ENCODE measurements around the gene MYT1.
"Not testable (repeated sequence)": the region's sequence is repeated elsewhere in the genome, so short reads cannot be mapped to it uniquely, and the experiment has no call there.

The MYT1 gene

DNA sequence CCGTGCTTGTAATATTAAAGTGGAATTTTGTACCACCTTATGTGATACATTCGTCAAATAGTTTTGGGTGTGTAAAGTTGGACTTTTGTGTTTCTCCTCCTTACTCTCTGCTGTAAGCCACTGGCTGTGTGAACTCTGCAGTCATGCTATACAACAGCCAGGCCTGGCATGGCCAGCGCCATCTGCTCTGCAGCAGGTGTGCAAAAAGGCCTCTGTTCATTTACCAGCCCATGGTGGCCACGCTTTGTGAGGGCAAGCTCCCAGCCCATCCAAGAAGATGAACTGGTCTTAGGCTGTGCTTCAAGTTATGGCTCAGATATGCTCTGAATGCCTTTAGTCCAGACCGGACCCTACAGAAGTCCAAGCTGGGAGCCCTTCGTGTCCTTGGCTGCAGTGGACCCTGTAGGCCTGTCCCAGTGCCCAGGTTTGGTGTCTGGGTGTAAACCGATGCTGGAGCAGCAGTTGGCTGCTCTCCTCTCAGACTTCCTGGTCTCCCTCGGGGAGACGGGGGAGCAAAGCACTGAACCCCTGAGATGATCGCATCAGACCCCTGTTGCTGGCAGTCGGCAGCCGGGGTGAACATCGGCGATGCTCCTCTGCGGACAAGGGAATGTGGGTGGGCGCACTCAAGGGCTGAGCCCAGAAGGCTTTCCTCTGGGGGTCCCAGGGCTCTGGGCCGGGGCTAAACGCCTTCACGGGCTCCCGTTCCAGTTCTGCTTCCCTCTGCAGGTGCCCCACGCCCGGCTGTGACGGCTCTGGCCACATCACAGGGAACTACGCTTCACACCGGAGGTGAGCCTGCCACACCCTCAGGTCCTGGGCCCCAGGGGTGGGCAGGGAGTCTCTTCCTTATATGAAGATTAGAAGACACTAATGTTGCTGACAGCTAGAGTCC, 62.7 kb downstream of the MYT1 start:
- peak overlapping the region; percentile 31 for H3K4me3 Mint-ChIP-seq
- H3K4me1 Mint-ChIP-seq (ENCODE audit: low read depth) = peaks cover 26% of the 10 kb centered on the region
- H3K27me3 Mint-ChIP-seq = no peaks in the 10 kb centered on the region
- H3K9me3 Mint-ChIP-seq (ENCODE audit: low read depth) = no peaks in the 10 kb centered on the region
- H3K27ac Mint-ChIP-seq = no peak overlapping the region
- no peaks in the 10 kb centered on the region for H3K36me3 Mint-ChIP-seq

DNA sequence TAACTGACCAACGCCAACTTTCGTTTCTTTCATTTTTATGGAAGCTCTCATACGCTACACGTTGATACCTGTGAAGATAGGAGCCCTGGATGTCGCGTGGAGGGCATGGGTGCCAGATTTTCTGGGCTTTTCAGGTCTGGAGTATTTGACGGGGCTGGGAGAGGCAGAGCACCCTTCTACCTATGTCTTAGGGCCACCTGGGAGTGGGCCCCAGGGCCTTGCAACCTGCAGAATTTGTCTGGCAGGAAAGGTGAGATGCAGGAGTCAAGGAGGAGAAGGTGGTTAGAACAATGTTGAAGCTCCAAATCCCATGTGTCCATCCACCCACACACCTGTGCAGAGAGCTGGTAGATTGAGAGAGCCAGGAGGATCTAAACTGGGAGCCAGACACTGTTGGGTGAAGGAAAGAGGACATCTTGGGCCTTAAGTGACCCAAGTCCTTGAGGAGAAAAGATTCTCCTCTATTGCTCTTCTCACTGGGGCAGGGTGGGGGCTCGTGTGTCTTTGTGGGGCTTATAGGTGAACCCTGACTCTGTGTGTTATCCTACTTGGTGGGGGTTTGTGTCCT, 63.9 kb downstream of the MYT1 start:
- Mint-ChIP-seq H3K4me3 (no peak overlapping the region), H3K4me1 (ENCODE audit: low read depth) (peaks cover 30% of the 10 kb centered on the region), H3K27ac (peak overlapping the region; percentile 59), H3K9me3 (ENCODE audit: low read depth) (no peaks in the 10 kb centered on the region), H3K27me3 (no peaks in the 10 kb centered on the region), H3K36me3 (no peaks in the 10 kb centered on the region)

GRCh38 chr20:64228751-64229506, 64.7 kb downstream of the MYT1 start:
- Mint-ChIP-seq H3K27me3 (no peaks in the 10 kb centered on the region), H3K27ac (no peak overlapping the region), H3K9me3 (ENCODE audit: low read depth) (no peaks in the 10 kb centered on the region), H3K4me3 (no peak overlapping the region), H3K36me3 (no peaks in the 10 kb centered on the region), H3K4me1 (ENCODE audit: low read depth) (peaks cover 36% of the 10 kb centered on the region)

GRCh38 chr20:64229507-64230061, 65.3 kb downstream of the MYT1 start:
- no peaks in the 10 kb centered on the region for H3K36me3 Mint-ChIP-seq
- H3K27me3 Mint-ChIP-seq = no peaks in the 10 kb centered on the region
- H3K9me3 Mint-ChIP-seq (ENCODE audit: low read depth) = no peaks in the 10 kb centered on the region
- H3K27ac Mint-ChIP-seq = no peak overlapping the region
- peaks cover 32% of the 10 kb centered on the region for H3K4me1 Mint-ChIP-seq (ENCODE audit: low read depth)
- H3K4me3 Mint-ChIP-seq = no peak overlapping the region

DNA sequence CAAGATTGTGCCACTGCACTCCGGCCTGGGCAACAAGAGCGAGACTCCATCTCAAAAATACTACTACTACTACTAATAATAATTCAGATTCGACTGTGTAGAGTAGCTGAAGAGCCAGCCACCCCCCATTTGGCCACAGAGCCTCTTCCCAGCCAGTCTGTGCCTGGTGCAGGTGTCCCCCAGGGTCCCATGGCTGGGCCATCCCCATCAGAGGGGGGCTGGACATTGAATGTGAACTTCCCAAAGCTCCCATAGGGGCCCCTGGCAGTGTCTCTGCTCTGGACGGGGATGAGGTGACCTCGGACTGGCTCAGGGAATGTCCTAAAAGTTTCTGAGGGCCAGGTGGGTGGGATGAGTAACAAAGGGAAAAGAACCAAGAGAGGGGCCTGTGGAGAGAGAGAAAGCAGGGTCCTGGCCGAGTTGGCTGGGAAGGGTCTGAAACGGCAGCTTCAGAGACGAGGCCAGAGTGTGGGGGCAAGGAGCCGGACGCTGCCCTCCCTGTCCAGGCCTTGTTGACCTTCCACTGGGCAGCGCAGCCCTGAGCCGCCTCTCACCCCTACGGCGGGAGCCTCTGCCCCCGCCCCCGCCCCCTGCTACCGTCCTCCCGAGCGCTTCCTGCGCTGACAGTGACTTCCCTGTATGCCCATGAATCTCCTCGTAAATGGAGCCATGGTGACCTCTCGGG, 66.4 kb downstream of the MYT1 start:
- no peaks in the 10 kb centered on the region for H3K9me3 Mint-ChIP-seq (ENCODE audit: low read depth)
- H3K27me3 Mint-ChIP-seq = no peaks in the 10 kb centered on the region
- no peak overlapping the region for H3K27ac Mint-ChIP-seq
- no peaks in the 10 kb centered on the region for H3K36me3 Mint-ChIP-seq
- H3K4me3 Mint-ChIP-seq = no peak overlapping the region
- peaks cover 31% of the 10 kb centered on the region for H3K4me1 Mint-ChIP-seq (ENCODE audit: low read depth)

GRCh38 chr20:64231621-64232550, 67.6 kb downstream of the MYT1 start:
- Mint-ChIP-seq H3K27me3 (no peaks in the 10 kb centered on the region), H3K9me3 (ENCODE audit: low read depth) (no peaks in the 10 kb centered on the region), H3K4me1 (ENCODE audit: low read depth) (peaks cover 21% of the 10 kb centered on the region), H3K4me3 (no peak overlapping the region), H3K27ac (no peak overlapping the region), H3K36me3 (no peaks in the 10 kb centered on the region)

GRCh38 chr20:64232794-64233193, 68.5 kb downstream of the MYT1 start:
- no peak overlapping the region for H3K27ac Mint-ChIP-seq
- H3K4me1 Mint-ChIP-seq (ENCODE audit: low read depth) = peaks cover 16% of the 10 kb centered on the region
- H3K9me3 Mint-ChIP-seq (ENCODE audit: low read depth) = no peaks in the 10 kb centered on the region
- no peaks in the 10 kb centered on the region for H3K27me3 Mint-ChIP-seq
- no peak overlapping the region for H3K4me3 Mint-ChIP-seq
- H3K36me3 Mint-ChIP-seq = no peaks in the 10 kb centered on the region

GRCh38 chr20:64233725-64234124, 69.5 kb downstream of the MYT1 start:
- no peaks in the 10 kb centered on the region for H3K36me3 Mint-ChIP-seq
- peaks cover 12% of the 10 kb centered on the region for H3K4me1 Mint-ChIP-seq (ENCODE audit: low read depth)
- H3K27ac Mint-ChIP-seq = peak overlapping the region; percentile 64
- H3K4me3 Mint-ChIP-seq = no peak overlapping the region
- no peaks in the 10 kb centered on the region for H3K27me3 Mint-ChIP-seq
- H3K9me3 Mint-ChIP-seq (ENCODE audit: low read depth) = no peaks in the 10 kb centered on the region

DNA sequence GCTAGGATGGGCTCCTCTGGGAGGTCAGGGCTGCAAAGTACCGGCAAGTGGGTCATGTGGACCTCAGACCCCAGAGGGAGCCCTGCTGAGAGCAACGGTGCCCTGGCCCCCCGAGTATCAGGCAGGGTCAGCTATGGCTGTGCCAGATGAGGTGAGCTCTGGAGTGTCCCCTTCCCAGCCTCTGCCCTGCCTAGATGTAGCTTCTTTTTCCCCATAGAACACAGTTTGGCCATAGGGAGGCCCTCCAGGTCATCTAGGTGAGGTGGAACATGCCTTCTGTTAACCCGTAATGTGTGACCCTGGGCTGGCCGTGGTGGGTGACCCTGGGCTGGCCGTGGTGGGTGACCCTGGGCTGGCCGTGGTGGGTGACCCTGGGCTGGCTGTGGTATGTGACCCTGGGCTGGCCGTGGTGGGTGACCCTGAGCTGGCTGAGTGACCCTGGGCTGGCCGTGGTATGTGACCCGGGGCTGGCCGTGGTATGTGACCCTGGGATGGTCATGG, 70.1 kb downstream of the MYT1 start:
- Mint-ChIP-seq H3K4me3 (no peak overlapping the region), H3K36me3 (no peaks in the 10 kb centered on the region), H3K4me1 (ENCODE audit: low read depth) (peaks cover 12% of the 10 kb centered on the region), H3K27ac (no peak overlapping the region), H3K27me3 (no peaks in the 10 kb centered on the region), H3K9me3 (ENCODE audit: low read depth) (no peaks in the 10 kb centered on the region)

GRCh38 chr20:64234921-64235565, 70.8 kb downstream of the MYT1 start:
- H3K27ac Mint-ChIP-seq; H3K27me3 Mint-ChIP-seq; H3K9me3 Mint-ChIP-seq (ENCODE audit: low read depth); H3K36me3 Mint-ChIP-seq; H3K4me3 Mint-ChIP-seq: not testable (repeated sequence)
- peaks cover 12% of the 10 kb centered on the region for H3K4me1 Mint-ChIP-seq (ENCODE audit: low read depth)

DNA sequence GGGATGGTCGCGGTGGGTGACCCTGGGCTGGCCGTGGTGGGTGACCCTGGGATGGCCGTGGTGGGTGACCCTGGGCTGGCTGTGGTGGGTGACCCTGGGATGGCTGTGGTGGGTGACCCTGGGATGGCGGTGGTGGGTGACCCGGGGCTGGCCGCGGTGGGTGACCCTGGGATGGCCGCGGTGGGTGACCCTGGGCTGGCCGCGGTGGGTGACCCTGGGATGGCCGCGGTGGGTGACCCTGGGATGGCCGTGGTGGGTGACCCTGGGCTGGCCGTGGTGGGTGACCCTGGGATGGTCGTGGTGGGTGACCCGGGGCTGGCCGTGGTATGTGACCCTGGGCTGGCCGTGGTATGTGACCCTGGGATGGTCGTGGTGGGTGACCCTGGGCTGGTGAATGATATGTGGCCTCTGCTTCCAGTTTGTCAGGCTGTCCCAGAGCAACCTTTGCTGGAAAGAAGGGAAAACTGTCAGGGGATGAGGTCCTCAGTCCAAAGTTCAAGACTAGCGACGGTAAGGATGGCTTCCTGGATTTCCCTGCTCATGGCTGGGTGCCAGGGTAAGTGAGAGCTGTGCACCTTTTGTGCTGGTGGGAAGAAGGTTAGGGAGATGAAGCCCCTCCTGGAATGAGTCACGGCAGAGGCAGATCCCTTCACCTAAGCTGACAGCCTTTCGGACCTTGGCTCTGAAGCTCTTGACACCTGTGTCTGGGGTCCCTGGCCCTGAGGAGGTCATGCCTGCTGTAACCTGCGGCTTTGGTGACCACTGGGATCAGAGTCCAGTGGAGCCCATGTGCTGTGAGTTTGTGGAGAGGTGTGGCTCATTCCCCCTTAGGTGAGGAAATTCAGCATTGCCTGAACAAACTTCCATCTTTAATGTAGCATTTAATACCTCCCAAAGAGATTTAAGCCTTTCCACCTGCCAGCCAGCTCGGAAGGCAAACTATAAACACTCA, 72.2 kb downstream of the MYT1 start:
- H3K36me3 Mint-ChIP-seq = no peaks in the 10 kb centered on the region
- no peak overlapping the region for H3K27ac Mint-ChIP-seq
- H3K9me3 Mint-ChIP-seq (ENCODE audit: low read depth) = no peaks in the 10 kb centered on the region
- peaks cover 12% of the 10 kb centered on the region for H3K4me1 Mint-ChIP-seq (ENCODE audit: low read depth)
- no peak overlapping the region for H3K4me3 Mint-ChIP-seq
- no peaks in the 10 kb centered on the region for H3K27me3 Mint-ChIP-seq

DNA sequence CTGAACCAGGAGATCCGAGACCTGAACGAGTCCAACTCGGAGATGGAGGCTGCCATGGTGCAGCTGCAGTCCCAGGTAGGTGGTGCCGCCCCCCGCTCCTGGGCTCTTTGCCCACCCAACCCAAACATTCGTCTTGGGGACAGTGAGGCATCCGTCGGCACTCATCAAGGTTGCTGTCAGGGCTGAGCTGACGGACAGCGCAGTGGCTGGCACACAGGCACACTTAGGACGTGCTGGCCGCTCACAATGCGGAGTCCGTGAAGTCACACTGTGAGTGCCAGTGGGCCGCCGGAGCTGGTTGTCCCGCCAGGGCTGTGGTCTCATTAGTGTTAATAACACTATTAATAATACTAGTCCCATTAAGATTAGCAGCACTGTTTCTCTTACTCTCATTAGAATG, 73.1 kb downstream of the MYT1 start:
- Mint-ChIP-seq H3K4me1 (ENCODE audit: low read depth) (peaks cover 12% of the 10 kb centered on the region), H3K4me3 (no peak overlapping the region), H3K27ac (no peak overlapping the region), H3K27me3 (no peaks in the 10 kb centered on the region), H3K36me3 (no peaks in the 10 kb centered on the region), H3K9me3 (ENCODE audit: low read depth) (no peaks in the 10 kb centered on the region)

Data from activated naive CD8-positive, alpha-beta T cell (primary cell).